Mesothelial cell of epicardium (in vitro differentiated cells): Measurements from ENCODE around the gene WDR70. TPM values are rescaled to one million over a fixed set of nuclear protein-coding genes. Genes with fewer than 3 reads are reported as not detected.
"Not testable (repeated sequence)": the region's sequence is repeated elsewhere in the genome, so short reads cannot be mapped to it uniquely, and the experiment has no call there.

Experiments used
- DNase-seq, 2 experiments: peaks; one replicate each; pipeline ENCODE4 v3.0.0; 2021; ENCODE audit warnings: low spot score in 2 of 2; ENCODE audit not compliant: unreplicated experiment in 2 of 2
- H3K27ac Mint-ChIP-seq: 2 replicates; pipeline ENCODE4 v1.8.0; 2021; ENCODE audit warnings: mixed read lengths
- H3K27me3 Mint-ChIP-seq: 2 replicates; pipeline ENCODE4 v1.8.0; 2021; ENCODE audit warnings: low read depth, mixed read lengths
- H3K36me3 Mint-ChIP-seq: 2 replicates; pipeline ENCODE4 v1.8.0; 2021; ENCODE audit warnings: mixed read lengths
- H3K4me1 Mint-ChIP-seq: 2 replicates; pipeline ENCODE4 v1.8.0; 2021; ENCODE audit warnings: mixed read lengths
- H3K4me3 Mint-ChIP-seq: 2 replicates; pipeline ENCODE4 v1.8.0; 2021; ENCODE audit warnings: mild to moderate bottlenecking, moderate library complexity, mixed read lengths
- H3K9me3 Mint-ChIP-seq: 2 replicates; pipeline ENCODE4 v1.8.0; 2021; ENCODE audit warnings: mixed read lengths
- total RNA-seq: library from RNA; stranded (reverse); gene quantifications from 3 replicates; pipeline ENCODE4 v1.2.1, GENCODE V29; 2021
- TF ChIP-seq, protein P1 (sequence below): fragments of 200-600 bp; sonication (generic); IDR thresholded peaks from one replicate; pipeline ENCODE4 v1.5.0; 2021; ENCODE audit warnings: antibody characterized with exemption; ENCODE audit not compliant: unreplicated experiment

WDR70 gene
- total RNA-seq, 1 donor from 2014 or later, result 47.8 TPM

DNA sequence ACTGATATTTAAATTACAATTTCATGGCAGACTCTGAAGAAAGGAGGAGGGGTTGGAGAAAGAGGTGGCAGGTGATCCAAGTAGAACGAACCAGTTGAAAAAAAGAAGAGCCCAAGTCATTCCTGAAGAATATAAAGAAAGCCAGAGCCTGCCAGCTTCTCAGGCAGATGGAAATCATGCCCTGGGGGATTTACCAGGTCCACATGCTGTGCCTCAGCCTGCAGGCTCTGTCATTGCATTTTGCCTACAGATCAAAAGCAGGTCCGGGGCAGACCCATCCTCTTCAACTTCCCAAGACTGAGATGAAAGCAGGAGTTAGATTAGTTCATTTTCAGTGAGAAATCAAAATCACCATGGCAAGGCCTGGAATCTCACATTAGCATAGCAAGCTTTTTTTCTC lies 412.2 kb downstream of the WDR70 start:
- no peak for DNase-seq
- TF ChIP-seq, protein P1, sequence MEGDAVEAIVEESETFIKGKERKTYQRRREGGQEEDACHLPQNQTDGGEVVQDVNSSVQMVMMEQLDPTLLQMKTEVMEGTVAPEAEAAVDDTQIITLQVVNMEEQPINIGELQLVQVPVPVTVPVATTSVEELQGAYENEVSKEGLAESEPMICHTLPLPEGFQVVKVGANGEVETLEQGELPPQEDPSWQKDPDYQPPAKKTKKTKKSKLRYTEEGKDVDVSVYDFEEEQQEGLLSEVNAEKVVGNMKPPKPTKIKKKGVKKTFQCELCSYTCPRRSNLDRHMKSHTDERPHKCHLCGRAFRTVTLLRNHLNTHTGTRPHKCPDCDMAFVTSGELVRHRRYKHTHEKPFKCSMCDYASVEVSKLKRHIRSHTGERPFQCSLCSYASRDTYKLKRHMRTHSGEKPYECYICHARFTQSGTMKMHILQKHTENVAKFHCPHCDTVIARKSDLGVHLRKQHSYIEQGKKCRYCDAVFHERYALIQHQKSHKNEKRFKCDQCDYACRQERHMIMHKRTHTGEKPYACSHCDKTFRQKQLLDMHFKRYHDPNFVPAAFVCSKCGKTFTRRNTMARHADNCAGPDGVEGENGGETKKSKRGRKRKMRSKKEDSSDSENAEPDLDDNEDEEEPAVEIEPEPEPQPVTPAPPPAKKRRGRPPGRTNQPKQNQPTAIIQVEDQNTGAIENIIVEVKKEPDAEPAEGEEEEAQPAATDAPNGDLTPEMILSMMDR, result no peak
- Mint-ChIP-seq H3K4me1 (no peaks in the 10 kb centered on the region), H3K4me3 (no peak overlapping the region), H3K27me3 (no peaks in the 10 kb centered on the region), H3K9me3 (peaks cover 47% of the 10 kb centered on the region), H3K27ac (no peak overlapping the region), H3K36me3 (peaks cover 9% of the 10 kb centered on the region)

DNA sequence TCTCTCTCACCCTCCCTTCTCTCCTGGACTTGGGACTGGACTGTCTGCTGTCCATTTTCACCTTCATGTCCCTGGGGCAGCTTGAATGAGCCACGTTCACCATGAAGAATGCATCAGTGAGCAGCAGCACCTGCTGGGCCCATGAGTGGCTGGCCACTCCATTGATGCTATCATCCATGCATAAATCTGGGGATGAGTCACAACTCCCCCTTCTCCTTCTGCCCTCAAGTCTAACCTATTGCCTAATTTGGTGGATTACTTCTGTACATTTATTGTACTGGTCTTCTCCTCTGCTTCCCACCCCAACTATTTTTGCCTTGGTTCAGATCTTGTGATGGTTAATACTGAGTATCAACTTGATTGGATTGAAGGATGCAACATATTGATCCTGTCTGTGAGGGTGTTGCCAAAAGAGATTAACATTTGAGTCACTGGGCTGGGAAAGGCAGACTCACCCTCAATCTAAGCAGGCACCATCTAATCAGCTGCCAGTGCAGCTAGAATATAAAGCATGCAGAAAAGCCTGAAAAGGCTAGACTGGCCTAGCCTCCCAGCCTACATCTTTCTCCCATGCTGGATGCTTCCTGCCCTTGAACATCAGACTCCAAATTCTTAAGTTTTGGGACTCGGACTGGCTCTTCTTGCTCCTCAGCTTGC lies 414.0 kb downstream of the WDR70 start:
- Mint-ChIP-seq H3K27ac (no peak overlapping the region), H3K27me3 (no peaks in the 10 kb centered on the region), H3K4me1 (no peaks in the 10 kb centered on the region), H3K9me3 (peaks cover 49% of the 10 kb centered on the region), H3K36me3 (peaks cover 9% of the 10 kb centered on the region), H3K4me3 (no peak overlapping the region)
- TF ChIP-seq, protein P1, result no peak
- no peak for DNase-seq

DNA sequence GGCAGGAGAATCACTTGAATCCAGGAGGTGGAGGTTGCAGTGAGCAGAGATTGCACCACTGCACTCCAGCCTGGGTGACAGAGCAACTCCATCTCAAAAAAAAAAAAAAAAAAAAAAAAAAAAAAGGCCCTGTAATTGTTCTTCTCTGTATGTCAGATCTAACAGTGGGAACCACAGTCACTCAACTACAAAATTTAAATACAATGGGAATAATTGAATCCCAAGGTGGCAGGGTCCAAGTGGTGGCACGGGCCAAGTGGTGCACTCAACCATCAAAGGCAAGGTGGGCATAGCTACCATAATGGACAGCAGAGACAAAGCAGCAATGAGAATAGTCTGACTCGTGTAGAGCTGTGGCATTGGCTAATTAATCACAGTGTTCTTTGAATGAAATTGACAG lies 416.2 kb downstream of the WDR70 start:
- not testable (repeated sequence) for H3K27me3 Mint-ChIP-seq, H3K4me1 Mint-ChIP-seq, H3K27ac Mint-ChIP-seq, H3K36me3 Mint-ChIP-seq, DNase-seq, H3K4me3 Mint-ChIP-seq
- H3K9me3 Mint-ChIP-seq, result peaks cover 62% of the 10 kb centered on the region

DNA sequence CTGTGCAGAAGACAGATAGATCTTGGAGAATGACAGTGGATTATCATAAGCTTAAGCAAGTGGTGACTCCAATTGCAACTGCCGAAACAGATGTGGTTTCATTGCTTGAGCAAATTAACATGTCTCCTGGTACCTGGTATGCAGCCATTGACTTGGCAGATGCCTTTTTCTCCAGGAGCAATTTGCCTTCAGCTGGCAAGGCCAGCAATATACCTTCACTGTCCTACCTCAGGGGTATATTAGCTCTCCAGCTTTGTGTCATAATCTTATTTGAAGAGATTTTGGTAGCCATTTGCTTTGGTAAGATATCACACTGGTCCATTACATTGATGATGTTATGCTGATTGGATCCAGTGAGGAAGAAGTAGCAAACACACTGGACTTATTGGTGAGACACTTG lies 417.3 kb downstream of the WDR70 start:
- H3K4me1 Mint-ChIP-seq, H3K4me3 Mint-ChIP-seq, H3K36me3 Mint-ChIP-seq, H3K27ac Mint-ChIP-seq, DNase-seq, H3K27me3 Mint-ChIP-seq: not testable (repeated sequence)
- peaks cover 63% of the 10 kb centered on the region for H3K9me3 Mint-ChIP-seq

DNA sequence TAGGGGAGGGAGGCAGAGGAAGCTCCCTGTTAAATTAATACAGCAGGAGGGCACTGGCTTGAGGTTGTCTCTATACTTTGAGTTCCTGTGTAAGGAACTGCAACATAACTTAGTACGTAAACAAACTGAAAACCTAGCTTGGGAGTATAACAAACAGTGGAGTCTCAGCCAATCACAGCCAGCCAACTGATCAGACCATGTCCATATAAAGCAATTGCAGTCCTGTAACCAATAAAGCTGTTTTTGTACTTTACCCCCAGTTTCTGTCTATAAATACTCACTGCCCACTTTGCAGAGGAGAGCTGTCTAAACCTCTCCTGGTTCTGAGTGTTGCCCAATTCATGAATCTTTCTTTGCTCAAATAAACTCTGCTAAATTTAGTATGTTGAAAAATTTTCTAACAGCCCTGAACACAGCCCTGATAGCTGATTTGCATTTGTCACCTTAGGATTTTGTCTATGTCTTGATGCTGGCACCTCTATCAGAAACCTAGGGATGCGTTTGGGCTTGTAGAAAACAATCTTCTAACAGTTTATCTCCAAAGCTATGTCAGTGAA lies 420.8 kb downstream of the WDR70 start:
- TF ChIP-seq, protein P1, result no peak
- Mint-ChIP-seq H3K27ac (no peak overlapping the region), H3K27me3 (peaks cover 8% of the 10 kb centered on the region), H3K9me3 (peaks cover 32% of the 10 kb centered on the region), H3K4me1 (no peaks in the 10 kb centered on the region), H3K36me3 (peaks cover 3% of the 10 kb centered on the region), H3K4me3 (no peak overlapping the region)
- DNase-seq, result no peak

DNA sequence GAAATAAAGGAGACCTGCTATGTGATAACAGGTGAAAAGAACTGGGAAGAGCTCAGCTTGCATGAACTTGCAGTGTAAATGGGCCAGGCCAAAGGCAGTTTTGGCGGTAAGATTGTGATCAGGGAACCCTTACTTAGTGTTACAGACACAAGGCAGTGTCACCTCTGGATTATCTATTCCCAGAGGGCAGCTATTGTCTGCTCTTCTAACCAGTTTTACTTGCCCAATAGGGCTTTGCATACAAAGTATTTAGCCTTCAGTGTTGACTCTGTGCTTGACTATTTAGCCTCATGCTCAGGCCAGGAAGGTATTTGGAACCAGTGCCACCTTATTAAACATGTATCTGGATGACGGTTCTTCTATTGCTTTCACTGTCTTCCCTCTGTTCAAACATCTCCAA lies 422.4 kb downstream of the WDR70 start:
- Mint-ChIP-seq H3K36me3 (no peaks in the 10 kb centered on the region), H3K27ac (no peak overlapping the region), H3K27me3 (peaks cover 18% of the 10 kb centered on the region), H3K4me3 (no peak overlapping the region), H3K9me3 (peaks cover 21% of the 10 kb centered on the region), H3K4me1 (no peaks in the 10 kb centered on the region)
- DNase-seq, result no peak
- TF ChIP-seq, protein P1, result no peak

Other genes with a start within 250 kb of the WDR70 start
- gene CPLANE1, start 129.9 kb upstream of the WDR70 start, total RNA-seq, result 31.0 to 33.8 TPM (median 32.3 TPM) in 3 replicates
- 30.8 to 32.9 TPM (median 31.5 TPM) in 3 replicates for gene NUP155, start 8.2 kb upstream of the WDR70 start, total RNA-seq